ENCODE measurements around the gene SLC22A1. TPM values are rescaled to one million over a fixed set of nuclear protein-coding genes. Genes with fewer than 3 reads are reported as not detected.

The SLC22A1 gene
- total and polyA plus RNA-seq, 2 of the 4 experiments (the other 2 are of a cell fraction) = 0.10 TPM; not detected in 1

GRCh38 chr6:160132297-160132637 is 10.7 kb downstream of the SLC22A1 start:
- peak overlapping the region; percentile 19 for H4K91ac ChIP-seq (ENCODE audit: insufficient read depth, low read depth, low read length)
- H3K36me3 ChIP-seq (ENCODE audit: control insufficient read depth, insufficient read depth, low read length) = no peaks in the 10 kb centered on the region
- BruUV-seq (replicated peaks) = no TSS peak
- H2BK5ac ChIP-seq (ENCODE audit: low read depth, low read length, poor library complexity, severe bottlenecking) = peak overlapping the region; percentile 8
- no peak overlapping the region for H3K4me2 ChIP-seq (ENCODE audit: low read depth, low read length)
- no peaks in the 10 kb centered on the region for H3K79me1 ChIP-seq (ENCODE audit: low read depth in 1 of 2, low read length in 2 of 2)
- peak overlapping the region; percentile 15 for H2AK9ac ChIP-seq (replicated peaks; ENCODE audit: low read depth, low read length, poor library complexity)
- no peak overlapping the region for H4K5ac ChIP-seq (ENCODE audit: low read depth, low read length)
- H3K18ac ChIP-seq (ENCODE audit: low read depth, low read length) = peak overlapping the region; percentile 9; the same call in 1 of the 2 replicates
- H3K27me3 ChIP-seq (ENCODE audit: control insufficient read depth, insufficient read depth, low read length) = no peaks in the 10 kb centered on the region
- H3K4me3 ChIP-seq (ENCODE audit: insufficient read depth, low read depth, low read length) = no peak overlapping the region
- H3K23ac ChIP-seq (ENCODE audit: low read depth, low read length) = no peak overlapping the region
- no peaks in the 10 kb centered on the region for H4K20me1 ChIP-seq (ENCODE audit: insufficient read depth, low read length)
- no peak overlapping the region for H2BK20ac ChIP-seq (ENCODE audit: low read depth, low read length)
- no CpG with 5 or more reads among the region's 4 CpGs for WGBS, 2 experiments (ENCODE audit: extremely low coverage in 2 of 2, insufficient read length in 1 of 2)
- no peak for ATAC-seq (ENCODE audit: low read depth)
- no peak overlapping the region; the same call in 1 of the 2 replicates for H2AK5ac ChIP-seq (ENCODE audit: low read depth, low read length)
- no peak overlapping the region for H3K9ac ChIP-seq (ENCODE audit: low read depth, low read length)
- H3K9me3 ChIP-seq (ENCODE audit: control insufficient read depth, insufficient read depth, low read length) = no peaks in the 10 kb centered on the region
- CTCF ChIA-PET = no interaction called here
- DNase-seq = no peak
- H3K4ac ChIP-seq (ENCODE audit: low read depth, low read length) = peak overlapping the region; percentile 24; the same call in 1 of the 2 replicates
- peaks cover 7% of the 10 kb centered on the region for H3K4me1 ChIP-seq (ENCODE audit: control insufficient read depth, insufficient read depth, low read length)
- intact Hi-C loops (cut with micrococcal nuclease) = no loop called here
- dilution Hi-C loops (cut with HindIII; ENCODE audit: low sequenced_read_pairs, unreplicated experiment) = no loop called here
- TF ChIP-seq SMC3 (IDR thresholded peaks at IDR 0.05; ENCODE audit: low read depth, low read length) (no peak), FOS (IDR thresholded peaks at IDR 0.05; ENCODE audit: low read depth, low read length) (no peak), NFE2L2 (IDR thresholded peaks at IDR 0.05; ENCODE audit: low read depth, low read length) (no peak), ELK1 (IDR thresholded peaks at IDR 0.05; ENCODE audit: borderline replicate concordance, low read depth, low read length) (no peak), CEBPB (IDR thresholded peaks at IDR 0.05; ENCODE audit: low read depth, low read length) (no peak), POLR2A (IDR thresholded peaks at IDR 0.05; ENCODE audit: low read depth, low read length) (no peak), RAD21 (IDR thresholded peaks at IDR 0.05; ENCODE audit: low read length) (no peak), RFX5 (IDR thresholded peaks at IDR 0.05; ENCODE audit: low read depth, low read length) (no peak), BHLHE40 (IDR thresholded peaks at IDR 0.05; ENCODE audit: low read depth, low read length) (no peak), RCOR1 (IDR thresholded peaks at IDR 0.05; ENCODE audit: insufficient replicate concordance, low read length) (no peak), CHD1 (IDR thresholded peaks at IDR 0.05; ENCODE audit: low read depth, low read length) (no peak), MAZ (IDR thresholded peaks at IDR 0.05; ENCODE audit: borderline replicate concordance, low read depth, low read length) (no peak), MAFK (IDR thresholded peaks at IDR 0.05; ENCODE audit: low read depth, low read length) (no peak), MXI1 (IDR thresholded peaks at IDR 0.05; ENCODE audit: borderline replicate concordance, low read depth, low read length) (no peak)
- TF ChIP-seq, protein P1, sequence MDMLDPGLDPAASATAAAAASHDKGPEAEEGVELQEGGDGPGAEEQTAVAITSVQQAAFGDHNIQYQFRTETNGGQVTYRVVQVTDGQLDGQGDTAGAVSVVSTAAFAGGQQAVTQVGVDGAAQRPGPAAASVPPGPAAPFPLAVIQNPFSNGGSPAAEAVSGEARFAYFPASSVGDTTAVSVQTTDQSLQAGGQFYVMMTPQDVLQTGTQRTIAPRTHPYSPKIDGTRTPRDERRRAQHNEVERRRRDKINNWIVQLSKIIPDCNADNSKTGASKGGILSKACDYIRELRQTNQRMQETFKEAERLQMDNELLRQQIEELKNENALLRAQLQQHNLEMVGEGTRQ (IDR thresholded peaks at IDR 0.05; ENCODE audit: low read depth, low read length) = no peak
- TF ChIP-seq, protein P2, sequence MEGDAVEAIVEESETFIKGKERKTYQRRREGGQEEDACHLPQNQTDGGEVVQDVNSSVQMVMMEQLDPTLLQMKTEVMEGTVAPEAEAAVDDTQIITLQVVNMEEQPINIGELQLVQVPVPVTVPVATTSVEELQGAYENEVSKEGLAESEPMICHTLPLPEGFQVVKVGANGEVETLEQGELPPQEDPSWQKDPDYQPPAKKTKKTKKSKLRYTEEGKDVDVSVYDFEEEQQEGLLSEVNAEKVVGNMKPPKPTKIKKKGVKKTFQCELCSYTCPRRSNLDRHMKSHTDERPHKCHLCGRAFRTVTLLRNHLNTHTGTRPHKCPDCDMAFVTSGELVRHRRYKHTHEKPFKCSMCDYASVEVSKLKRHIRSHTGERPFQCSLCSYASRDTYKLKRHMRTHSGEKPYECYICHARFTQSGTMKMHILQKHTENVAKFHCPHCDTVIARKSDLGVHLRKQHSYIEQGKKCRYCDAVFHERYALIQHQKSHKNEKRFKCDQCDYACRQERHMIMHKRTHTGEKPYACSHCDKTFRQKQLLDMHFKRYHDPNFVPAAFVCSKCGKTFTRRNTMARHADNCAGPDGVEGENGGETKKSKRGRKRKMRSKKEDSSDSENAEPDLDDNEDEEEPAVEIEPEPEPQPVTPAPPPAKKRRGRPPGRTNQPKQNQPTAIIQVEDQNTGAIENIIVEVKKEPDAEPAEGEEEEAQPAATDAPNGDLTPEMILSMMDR (conservative IDR thresholded peaks at IDR 0.05; ENCODE audit: low read depth, low read length) = no peak
- H2BK120ac ChIP-seq (ENCODE audit: low read depth, low read length) = peak overlapping the region; percentile 44; the same call in 1 of the 2 replicates
- POLR2A ChIA-PET (ENCODE audit: unreplicated experiment) = no interaction called here
- H3K56ac ChIP-seq (ENCODE audit: extremely low read depth, insufficient read depth, low read length) = no peak overlapping the region
- H4K8ac ChIP-seq (ENCODE audit: low read depth in 2 of 2, low read length in 2 of 2) = peak overlapping the region in 1 of 2 experiments; percentile 32; a peak in 1 of 4 replicates
- in situ Hi-C loops (cut with MboI; ENCODE audit: low sequenced_read_pairs) = no loop called here
- H3K14ac ChIP-seq (replicated peaks; ENCODE audit: low read depth, low read length) = no peak overlapping the region
- peak overlapping the region; percentile 17; the same call in 1 of the 2 replicates for H3K27ac ChIP-seq (ENCODE audit: insufficient read depth, low read length)
- no peak overlapping the region for H2BK15ac ChIP-seq (ENCODE audit: low read depth, low read length)
- H3K9me1 ChIP-seq (ENCODE audit: insufficient read depth, low read length) = peaks cover 5% of the 10 kb centered on the region; the same call in 1 of the 2 replicates
- H2AFZ ChIP-seq (replicated peaks; ENCODE audit: low read length, poor library complexity) = peak overlapping the region; percentile 37
